Esophagus muscularis mucosa (tissue), 4 donors: ENCODE results near the gene BCL6B. TPM values are rescaled to one million over a fixed set of nuclear protein-coding genes. Genes with fewer than 3 reads are reported as not detected.
"Not testable (repeated sequence)": the region's sequence is repeated elsewhere in the genome, so short reads cannot be mapped to it uniquely, and the experiment has no call there.

Source experiments
- DNase-seq: peaks from one replicate; pipeline ENCODE4 v3.0.0-alpha.2; 2017; ENCODE audit errors: extremely low spot score
- H3K27ac ChIP-seq, 4 donors: fragments of 200-600 bp; sonication (generic); replicated peaks in 1 of 4; 1 replicate in 3 of 4; 2 replicates in 1 of 4; pipeline ENCODE4 v1.5.1; 2016 to 2019; ENCODE audit warnings: mild to moderate bottlenecking in 1 of 4
- H3K27me3 ChIP-seq, 4 donors: fragments of 200-600 bp; sonication (generic); one replicate each; pipeline versions ENCODE4 v1.5.1 to v1.6.0; 2016 to 2019
- H3K36me3 ChIP-seq, 4 donors: fragments of 200-600 bp; sonication (generic); one replicate each; pipeline ENCODE4 v1.5.1; 2016 to 2019
- H3K4me1 ChIP-seq, 4 donors: fragments of 200-600 bp; sonication (generic); one replicate each; pipeline ENCODE4 v1.5.1; 2016 to 2019
- H3K4me3 ChIP-seq, 4 donors: fragments of 200-600 bp; sonication (generic); 1 replicate in 2 of 4; 2 replicates in 2 of 4; pipeline ENCODE4 v1.5.1; 2016 to 2019; ENCODE audit warnings: mild to moderate bottlenecking in 4 of 4, moderate library complexity in 1 of 4
- H3K9me3 ChIP-seq, 4 donors: fragments of 200-600 bp; sonication (generic); 1 replicate in 3 of 4; 2 replicates in 1 of 4; pipeline ENCODE4 v1.5.1; 2016 to 2019
- EP300 ChIP-seq: sonication (generic); formaldehyde crosslinking; IDR thresholded peaks from one replicate; pipeline ENCODE4 v1.6.1; 2017; ENCODE audit warnings: antibody characterized with exemption
- POLR2A ChIP-seq: fragments of 450-650 bp; IDR thresholded peaks from one replicate; pipeline ENCODE4 v1.6.1; 2017; ENCODE audit warnings: antibody characterized with exemption, moderate library complexity, mild to moderate bottlenecking, low read depth
- POLR2AphosphoS5 ChIP-seq, 2 donors: sonication (generic); formaldehyde crosslinking; IDR thresholded peaks; one replicate each; pipeline ENCODE4 v1.6.1; 2017; ENCODE audit warnings: antibody characterized with exemption in 2 of 2
- WGBS: methylation state at CpG from one replicate; pipeline ENCODE4 v1.1.5; 2018; 5-methylcytosine and 5-hydroxymethylcytosine counted together
- intact Hi-C: fragments of 100-400 bp; cut with DNase I; formaldehyde crosslinking; loops from one replicate; pipeline ENCODE4 v1.15.1; 2023
- total RNA-seq, 4 donors: library from RNA; depleted of rRNA; stranded (reverse); fragments of >200 nt; gene quantifications; one replicate each; pipeline versions ENCODE4 v1.1.0 to v1.2.1, GENCODE V29; 2016
- TF ChIP-seq, protein P1 (sequence below), 3 experiments: fragments of 200-600 bp in 2 of 3; fragments of 450-650 bp in 1 of 3; sonication (generic) in 2 of 3; IDR thresholded peaks; one replicate each; pipeline ENCODE4 v1.5.1; 2017 to 2019; ENCODE audit warnings: antibody characterized with exemption in 3 of 3, mild to moderate bottlenecking in 2 of 3, moderate library complexity in 1 of 3

BCL6B gene
- total RNA-seq, 4 donors from 2014 or later: 0.83 to 5.0 (median 3.2) TPM

DNA sequence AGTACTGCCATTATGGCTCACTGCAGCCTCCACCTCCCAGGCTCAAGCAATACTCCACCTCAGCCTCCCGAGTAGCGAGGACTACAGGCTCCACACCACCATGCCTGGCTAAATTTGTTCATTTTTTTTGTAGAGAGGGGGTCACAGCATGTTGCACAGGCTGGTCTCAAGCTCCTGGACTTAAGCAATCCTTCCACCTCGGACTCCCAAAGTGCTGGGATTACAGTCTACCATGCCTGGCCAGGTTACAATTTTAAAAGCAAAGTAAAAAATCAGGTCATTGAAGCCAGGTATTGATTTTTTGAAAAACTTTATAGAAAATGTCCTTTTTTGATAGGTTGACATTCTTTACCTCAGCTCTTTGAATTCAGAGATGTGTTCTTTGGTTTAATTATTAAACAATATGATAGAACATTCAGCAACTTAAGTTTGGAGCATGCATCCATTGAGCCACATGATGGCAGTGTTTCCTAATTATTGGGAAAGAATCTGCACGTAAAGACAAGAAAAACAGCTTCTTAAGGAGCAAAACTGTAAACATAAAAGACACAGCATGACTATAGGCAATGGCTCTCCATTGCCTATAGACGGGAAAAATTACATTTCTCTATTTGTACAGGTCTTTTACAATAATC lies 22.8 kb downstream of the BCL6B start:
- Histone ChIP-seq H3K27me3 (peaks cover 0 to 41% (median 30%) of the 10 kb centered on the region in 4 donors), H3K9me3 (no peaks in the 10 kb centered on the region), H3K4me3 (peak overlapping the region; percentile 31 to 41 (median 35)), H3K36me3 (no peaks in the 10 kb centered on the region), H3K27ac (peak overlapping the region in 2 of 4 donors; percentile 66), H3K4me1 (peaks cover 36 to 43% (median 42%) of the 10 kb centered on the region in 4 donors)
- TF ChIP-seq POLR2A (no peak), EP300 (no peak), POLR2AphosphoS5 (IDR thresholded peaks at IDR 0.05) (no peak)
- TF ChIP-seq, protein P1, sequence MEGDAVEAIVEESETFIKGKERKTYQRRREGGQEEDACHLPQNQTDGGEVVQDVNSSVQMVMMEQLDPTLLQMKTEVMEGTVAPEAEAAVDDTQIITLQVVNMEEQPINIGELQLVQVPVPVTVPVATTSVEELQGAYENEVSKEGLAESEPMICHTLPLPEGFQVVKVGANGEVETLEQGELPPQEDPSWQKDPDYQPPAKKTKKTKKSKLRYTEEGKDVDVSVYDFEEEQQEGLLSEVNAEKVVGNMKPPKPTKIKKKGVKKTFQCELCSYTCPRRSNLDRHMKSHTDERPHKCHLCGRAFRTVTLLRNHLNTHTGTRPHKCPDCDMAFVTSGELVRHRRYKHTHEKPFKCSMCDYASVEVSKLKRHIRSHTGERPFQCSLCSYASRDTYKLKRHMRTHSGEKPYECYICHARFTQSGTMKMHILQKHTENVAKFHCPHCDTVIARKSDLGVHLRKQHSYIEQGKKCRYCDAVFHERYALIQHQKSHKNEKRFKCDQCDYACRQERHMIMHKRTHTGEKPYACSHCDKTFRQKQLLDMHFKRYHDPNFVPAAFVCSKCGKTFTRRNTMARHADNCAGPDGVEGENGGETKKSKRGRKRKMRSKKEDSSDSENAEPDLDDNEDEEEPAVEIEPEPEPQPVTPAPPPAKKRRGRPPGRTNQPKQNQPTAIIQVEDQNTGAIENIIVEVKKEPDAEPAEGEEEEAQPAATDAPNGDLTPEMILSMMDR (IDR thresholded peaks at IDR 0.05): peak; percentile 76 to 80 (median 77)
- intact Hi-C loops: no loop called here
- 32% methylated on average over 5 of the region's 5 CpGs for WGBS
- DNase-seq: no peak

- peaks cover 0 to 41% (median 30%) of the 10 kb centered on the region in 4 donors for H3K27me3 ChIP-seq
- DNase-seq: no peak
Measured at GRCh38 chr17:7046127-7046724, 23.4 kb downstream of the BCL6B start.

DNA sequence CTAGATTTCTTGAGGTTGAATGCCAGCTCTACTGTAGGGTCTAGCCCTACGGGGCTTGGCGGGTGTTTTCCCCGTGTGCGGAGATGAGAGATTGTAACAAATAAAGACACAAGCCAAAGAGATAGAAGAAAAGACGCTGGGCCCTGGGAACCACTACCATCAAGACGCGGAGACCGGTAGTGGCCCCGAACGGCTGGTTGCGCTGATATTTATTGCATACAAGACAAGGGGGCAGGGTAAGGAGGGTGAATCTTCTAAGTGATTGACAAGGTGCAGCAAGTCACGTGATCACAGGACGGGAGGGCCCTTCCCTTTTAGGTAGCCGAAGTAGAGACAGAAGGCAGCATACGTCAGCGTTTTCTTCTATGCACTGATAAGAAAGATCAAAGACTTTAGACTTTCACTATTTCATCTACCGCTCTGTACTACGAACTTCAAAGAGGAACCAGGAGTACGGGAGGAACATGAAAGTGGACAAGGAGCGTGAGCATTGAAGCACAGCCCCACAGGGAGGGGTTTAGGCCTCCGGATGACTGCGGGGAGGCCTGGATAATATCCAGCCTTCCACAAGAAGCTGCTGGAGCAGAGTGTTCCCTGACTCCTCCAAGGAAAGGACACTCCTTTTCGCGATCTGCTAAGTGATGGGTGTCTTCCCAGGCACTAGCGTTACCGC lies 24.0 kb downstream of the BCL6B start:
- peaks cover 36 to 43% (median 41%) of the 10 kb centered on the region in 4 donors for H3K4me1 ChIP-seq
- H3K36me3 ChIP-seq, H3K9me3 ChIP-seq, intact Hi-C loops, DNase-seq: not testable (repeated sequence)
- TF ChIP-seq POLR2AphosphoS5 (IDR thresholded peaks at IDR 0.05): peak; percentile 47 to 61
- H3K4me3 ChIP-seq: peak overlapping the region; percentile 31 to 41 (median 35)
- peaks cover 0 to 37% (median 28%) of the 10 kb centered on the region in 4 donors for H3K27me3 ChIP-seq
- WGBS: 25% methylated on average over 26 of the region's 26 CpGs
- H3K27ac ChIP-seq: peak overlapping the region; percentile 36 to 66 (median 52)

More at GRCh38 chr17:7046127-7046724, 23.4 kb downstream of the BCL6B start:
- intact Hi-C loops: no loop called here
- H3K36me3 ChIP-seq: no peaks in the 10 kb centered on the region
- H3K27ac ChIP-seq: peak overlapping the region; percentile 36 to 66 (median 52)
- peak overlapping the region; percentile 31 to 41 (median 35) for H3K4me3 ChIP-seq
- peaks cover 36 to 43% (median 42%) of the 10 kb centered on the region in 4 donors for H3K4me1 ChIP-seq
- WGBS: 33% methylated on average over 8 of the region's 15 CpGs
- no peaks in the 10 kb centered on the region for H3K9me3 ChIP-seq
- TF ChIP-seq POLR2AphosphoS5 (IDR thresholded peaks at IDR 0.05): no peak
- no peak for TF ChIP-seq POLR2A
- TF ChIP-seq, protein P1 (IDR thresholded peaks at IDR 0.05): no peak
- no peak for TF ChIP-seq EP300

GRCh38 chr17:7047566-7047965 lies 24.7 kb downstream of the BCL6B start:
- TF ChIP-seq EP300: no peak
- H3K27me3 ChIP-seq: peaks cover 0 to 30% (median 21%) of the 10 kb centered on the region in 4 donors
- intact Hi-C loops: no loop called here
- peak overlapping the region in 1 of 4 donors; percentile 41 for H3K4me3 ChIP-seq
- H3K36me3 ChIP-seq: no peaks in the 10 kb centered on the region
- H3K27ac ChIP-seq: peak overlapping the region in 1 of 4 donors; percentile 66
- 86% methylated on average over 6 of the region's 6 CpGs for WGBS
- no peaks in the 10 kb centered on the region for H3K9me3 ChIP-seq
- H3K4me1 ChIP-seq: peaks cover 29 to 40% (median 34%) of the 10 kb centered on the region in 4 donors
- no peak for DNase-seq

- Histone ChIP-seq H3K9me3 (no peaks in the 10 kb centered on the region), H3K36me3 (no peaks in the 10 kb centered on the region), H3K27ac (no peak overlapping the region), H3K4me1 (peaks cover 15 to 26% (median 20%) of the 10 kb centered on the region in 4 donors), H3K27me3 (peaks cover 0 to 16% (median 8%) of the 10 kb centered on the region in 4 donors), H3K4me3 (no peak overlapping the region)
- intact Hi-C loops: loop anchor here (2.0 kb wide), 1 partner anchor 128 kb away; no protein-coding TSS in a partner anchor
- no peak for TF ChIP-seq POLR2A
- TF ChIP-seq EP300: no peak
- TF ChIP-seq POLR2AphosphoS5 (IDR thresholded peaks at IDR 0.05): no peak
- TF ChIP-seq, protein P1 (IDR thresholded peaks at IDR 0.05): no peak
- 75% methylated on average over 6 of the region's 6 CpGs for WGBS
- DNase-seq: no peak
Measured at GRCh38 chr17:7048968-7049367, 26.1 kb downstream of the BCL6B start.

GRCh38 chr17:7050583-7050982 lies 27.7 kb downstream of the BCL6B start:
- H3K27me3 ChIP-seq, DNase-seq, H3K36me3 ChIP-seq, H3K27ac ChIP-seq, H3K4me3 ChIP-seq, H3K9me3 ChIP-seq, intact Hi-C loops: not testable (repeated sequence)
- 82% methylated on average over 9 of the region's 9 CpGs for WGBS
- H3K4me1 ChIP-seq: peaks cover 14 to 22% (median 18%) of the 10 kb centered on the region in 4 donors
